SHP77 treated with DMSO at 0.1 percent for 48 hours (cell line): ENCODE measurements around the gene C7.
"Not testable (repeated sequence)": the region's sequence is repeated elsewhere in the genome, so short reads cannot be mapped to it uniquely, and the experiment has no call there.

Source experiments
- DNase-seq: peaks from one replicate; lab custom pipeline; 2025; lab: John Stamatoyannopoulos, UW

C7 gene

DNA sequence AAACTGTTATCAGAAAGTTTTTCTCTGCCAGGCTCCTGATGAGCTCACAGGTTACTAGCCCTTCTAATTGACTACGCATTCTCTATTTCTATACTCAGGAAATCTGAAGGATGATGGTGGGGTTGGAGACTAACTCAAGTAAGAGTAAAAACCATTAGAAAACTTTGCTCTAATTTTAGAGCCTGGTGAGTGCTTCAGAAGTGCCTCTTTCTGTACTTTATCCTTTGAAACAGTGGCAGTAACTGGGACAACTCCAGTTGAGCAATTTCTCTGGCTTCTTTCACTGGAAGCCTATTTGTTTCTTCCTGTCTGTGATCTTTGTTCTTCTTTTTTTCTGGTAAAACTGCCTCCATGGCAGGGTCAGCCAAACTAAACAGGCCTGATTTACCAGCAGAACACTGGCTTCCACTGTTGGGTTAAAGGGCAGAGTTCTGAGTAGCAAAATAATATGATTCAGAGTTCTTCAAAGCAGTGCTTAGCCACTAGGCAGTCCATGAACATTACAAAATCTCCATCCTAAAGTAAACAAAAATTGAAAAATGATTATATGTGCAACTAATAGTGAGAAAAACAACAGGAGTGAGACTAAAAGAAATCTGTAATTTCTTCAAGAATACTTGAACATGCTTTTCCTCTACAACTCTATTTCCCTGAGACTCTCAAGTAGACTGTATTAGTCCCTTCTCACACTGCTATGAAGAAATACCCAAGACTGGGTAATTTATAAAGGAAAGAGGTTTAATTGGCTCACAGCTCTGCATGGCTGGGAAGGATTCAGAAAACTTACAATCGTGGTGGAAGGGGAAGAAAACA is 82.1 kb downstream of the C7 start:
- DNase-seq: no peak

DNA sequence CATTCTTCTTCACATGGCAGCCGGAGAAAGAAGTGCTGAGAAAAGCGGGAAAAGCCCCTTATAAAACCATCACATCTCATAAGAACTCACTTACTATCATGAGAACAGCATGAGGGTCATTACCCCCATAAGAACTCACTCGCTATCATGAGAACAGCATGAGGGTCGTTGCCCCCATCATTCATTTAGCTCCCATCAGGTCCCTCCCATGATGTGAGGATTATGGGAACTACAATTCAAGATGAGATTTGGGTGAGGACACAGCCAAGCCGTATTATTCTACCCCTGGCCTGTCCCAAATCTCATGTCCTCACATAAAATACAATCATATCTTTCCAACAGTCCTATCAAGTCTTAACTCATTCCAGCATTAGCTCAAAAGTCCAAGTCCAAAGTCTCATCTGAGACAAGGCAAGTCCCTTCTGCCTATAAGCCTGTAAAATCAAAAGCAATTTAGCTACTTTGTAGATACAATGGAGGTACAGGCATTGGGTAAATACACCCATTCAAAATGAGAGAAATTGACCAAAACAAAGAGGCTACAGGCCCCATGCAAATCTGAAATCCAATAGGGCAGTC is 82.8 kb downstream of the C7 start:
- no peak for DNase-seq

DNA sequence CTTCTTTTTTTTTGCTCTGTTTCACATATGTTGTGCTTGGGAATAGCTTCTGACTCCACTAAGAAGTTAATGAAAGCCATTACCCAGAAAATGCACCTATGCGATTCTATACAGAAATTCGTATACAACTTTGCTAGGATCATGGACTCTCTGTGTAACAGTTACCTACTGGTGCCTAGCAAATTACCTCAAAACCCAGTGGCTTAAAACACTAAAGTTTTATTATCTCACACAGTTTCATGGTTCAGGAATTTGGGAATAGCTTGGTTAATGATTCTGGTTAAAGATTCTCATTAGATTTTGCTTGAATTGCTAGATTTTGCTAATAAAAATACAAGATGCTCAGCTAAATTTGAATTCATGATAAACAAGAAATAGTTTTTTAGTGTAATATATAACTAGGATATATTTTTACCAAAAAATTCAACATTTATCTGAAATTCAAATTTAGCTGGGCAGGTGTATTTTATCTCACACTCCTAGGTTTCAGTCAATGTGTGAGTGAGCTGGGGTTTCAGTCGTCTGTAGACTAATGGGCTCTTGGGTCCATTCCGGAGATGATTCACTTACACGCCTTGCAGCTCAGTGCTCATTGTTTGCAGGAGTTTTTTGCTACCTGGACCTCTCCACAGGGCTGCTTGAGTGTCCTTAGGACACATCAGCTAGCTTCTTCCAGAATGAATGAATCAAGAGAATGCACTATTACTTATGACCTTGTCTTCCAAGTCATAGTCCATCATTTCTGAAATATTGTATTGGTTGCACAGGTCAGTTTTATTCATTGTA is 86.7 kb downstream of the C7 start:
- DNase-seq: no peak

DNA sequence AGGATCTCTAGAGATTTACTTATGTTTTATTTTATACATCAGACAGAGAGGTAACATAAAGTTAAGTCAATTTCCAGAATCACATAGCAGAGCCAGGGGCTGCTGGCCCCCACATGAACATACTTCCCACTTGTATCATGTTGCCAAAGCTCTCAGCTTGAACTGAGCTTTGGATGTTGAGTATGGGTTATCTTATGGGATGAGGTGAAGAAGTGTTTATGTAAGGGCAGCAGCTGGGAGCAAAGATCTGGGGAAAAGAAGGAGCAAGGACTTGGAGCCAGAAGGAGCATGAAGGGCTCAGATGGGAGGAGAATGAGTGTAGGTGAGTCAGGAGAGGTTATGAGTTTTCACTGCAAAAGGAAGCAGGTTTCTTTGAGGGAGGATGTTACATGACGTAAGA is 89.8 kb downstream of the C7 start:
- no peak for DNase-seq

DNA sequence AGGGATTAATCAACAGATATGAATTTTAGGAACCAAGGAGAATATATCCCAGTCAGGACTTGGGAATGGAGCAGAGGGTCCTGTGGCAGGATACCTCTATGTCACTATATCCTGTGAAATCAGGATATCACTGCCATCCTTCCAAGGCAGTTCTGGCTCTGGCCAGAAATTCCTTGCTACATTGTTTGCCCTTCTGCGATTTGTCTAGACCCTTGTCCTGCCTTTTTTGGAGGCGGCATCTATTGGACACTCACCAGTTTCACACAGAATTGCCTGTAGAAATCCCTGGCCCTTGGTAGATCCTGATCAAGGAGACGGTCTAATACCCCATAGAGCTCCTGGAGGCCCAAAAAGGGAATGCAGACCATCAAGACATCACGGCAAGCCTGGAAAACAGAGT is 90.7 kb downstream of the C7 start:
- DNase-seq: no peak

DNA sequence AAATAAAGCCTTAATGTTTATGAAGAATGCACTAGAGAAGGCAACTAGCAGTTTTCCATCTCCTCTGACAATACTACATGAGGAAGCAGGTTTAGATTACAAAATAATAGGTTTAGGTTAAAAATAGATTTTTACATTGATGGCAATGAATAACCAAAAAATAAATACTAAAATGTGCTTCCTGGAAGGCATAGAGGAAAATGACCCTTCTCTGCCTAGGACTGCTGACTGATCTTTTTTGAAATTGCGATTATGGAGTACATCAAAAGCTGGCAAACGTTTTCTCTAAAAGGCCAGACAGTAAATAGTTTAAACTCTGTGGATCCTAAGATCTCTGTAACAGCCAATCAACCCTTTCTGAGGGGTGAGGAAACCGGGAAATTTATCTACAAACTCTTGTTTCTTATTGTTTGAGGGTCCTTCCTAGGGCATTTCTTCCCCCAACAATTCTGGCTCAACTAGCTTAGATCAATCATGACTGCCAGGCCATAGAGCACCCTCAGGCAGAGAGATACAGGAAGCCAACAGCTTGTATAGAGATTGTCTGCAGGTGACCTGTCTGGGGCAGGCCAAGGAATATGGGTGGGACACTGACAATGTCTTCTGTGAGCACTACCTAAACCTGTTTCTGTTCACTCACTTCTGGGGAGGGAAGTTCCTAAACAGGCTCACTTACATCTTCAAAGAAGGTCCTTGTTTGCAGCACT is 94.5 kb downstream of the C7 start:
- DNase-seq: no peak

DNA sequence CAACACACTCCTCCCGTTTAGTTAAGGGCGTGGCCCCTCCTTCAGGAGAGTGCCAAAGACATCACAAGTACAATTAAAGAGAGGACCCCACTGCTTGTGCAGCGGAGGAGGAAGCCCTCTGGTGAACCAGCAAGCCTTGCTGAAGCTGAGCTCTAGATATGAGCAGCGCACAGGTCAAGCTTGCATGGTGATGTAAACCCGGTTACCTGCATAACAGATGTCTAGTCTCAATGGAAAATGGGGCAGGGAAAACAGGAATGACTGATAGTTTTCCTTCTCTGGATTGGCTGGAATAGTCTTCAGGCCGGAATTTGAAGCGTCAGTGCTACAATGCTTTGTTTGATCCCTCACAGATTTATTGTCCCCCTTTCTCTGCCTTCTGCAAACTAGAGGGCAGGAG is 95.6 kb downstream of the C7 start:
- DNase-seq: no peak

DNA sequence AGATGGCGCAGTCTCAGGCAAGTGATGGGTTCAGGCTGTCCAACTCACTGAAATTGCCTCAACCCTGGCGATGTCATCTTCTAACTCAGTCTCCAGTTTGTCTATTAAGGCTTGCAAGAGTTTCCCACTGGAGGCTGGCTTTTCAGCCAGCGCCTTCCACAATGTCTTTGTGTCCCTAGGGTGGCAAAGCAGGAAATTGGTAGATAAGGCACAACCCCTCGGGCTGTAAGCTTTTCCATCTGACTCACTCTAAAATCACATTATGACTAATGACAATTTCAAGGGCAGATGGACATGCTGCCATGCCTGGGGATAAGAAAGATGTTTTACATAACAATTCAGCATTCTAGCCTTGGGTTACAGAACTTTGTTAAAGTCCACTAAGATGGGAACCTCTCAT is 99.9 kb downstream of the C7 start:
- no peak for DNase-seq

DNA sequence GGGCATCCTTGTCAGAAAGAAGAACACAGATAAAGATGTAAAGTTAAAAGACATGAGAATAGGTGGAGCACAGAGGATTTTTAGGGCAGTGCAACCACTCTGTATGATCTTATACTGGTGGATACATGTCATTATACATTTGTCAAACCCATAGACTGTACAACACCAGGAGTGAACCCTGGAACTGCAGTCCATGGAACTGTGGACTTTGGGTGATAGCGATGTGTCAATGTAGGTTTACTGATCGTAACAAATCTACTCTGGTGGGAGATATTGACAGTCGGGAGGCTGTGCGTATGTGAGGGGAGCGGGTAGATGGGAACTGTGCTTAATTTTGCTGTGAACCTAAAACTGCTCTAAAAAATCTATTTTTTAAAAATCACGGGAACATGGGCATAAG is 101.3 kb downstream of the C7 start:
- no peak for DNase-seq

DNA sequence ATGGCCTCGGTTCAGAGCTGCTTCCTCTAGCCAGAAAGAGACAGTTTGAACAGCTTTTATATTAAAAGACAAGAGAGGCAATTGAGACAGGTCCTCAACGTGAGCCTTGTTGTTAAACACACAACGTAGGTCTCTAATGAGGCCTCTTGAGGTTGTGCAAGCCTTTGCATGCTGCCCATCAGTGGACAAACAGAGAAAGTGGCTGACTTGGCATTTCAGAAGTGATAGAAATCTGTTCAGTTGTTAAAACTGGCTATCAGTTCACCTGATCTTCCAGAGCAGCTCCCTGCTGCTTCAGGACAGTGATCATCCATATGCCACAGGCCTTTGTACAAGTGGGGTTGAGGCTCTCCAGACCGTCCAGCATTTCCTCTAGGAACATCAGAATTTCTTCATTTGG is 103.0 kb downstream of the C7 start:
- DNase-seq: peak; percentile 33

DNA sequence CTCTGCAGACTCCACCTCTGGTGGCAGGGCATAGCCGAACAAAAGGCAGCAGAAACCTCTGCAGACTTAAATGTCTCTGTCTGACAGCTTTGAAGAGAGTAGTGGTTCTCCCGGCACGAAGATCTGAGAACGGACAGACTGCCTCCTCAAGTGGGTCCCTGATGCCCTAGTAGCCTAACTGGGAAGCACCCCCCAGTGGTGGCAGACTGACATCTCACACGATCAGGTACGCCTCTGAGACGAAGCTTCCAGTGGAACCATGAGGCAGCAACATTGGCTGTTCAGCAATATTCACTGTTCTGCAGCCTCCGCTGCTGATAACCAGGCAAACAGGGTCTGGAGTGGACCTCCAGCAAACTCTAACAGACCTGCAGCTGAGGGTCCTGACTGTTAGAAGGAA is 113.3 kb downstream of the C7 start:
- not testable (repeated sequence) for DNase-seq
